GM23248 (cell line): ENCODE results near the gene FILIP1L.

Experiments
- EZH2 ChIP-seq: fragments of 200-600 bp; sonication (generic); IDR thresholded peaks from 2 replicates; pipeline ENCODE4 v1.6.1; 2018; ENCODE audit warnings: antibody characterized with exemption, mild to moderate bottlenecking; ENCODE audit not compliant: insufficient read depth, poor library complexity, severe bottlenecking
- EZH2phosphoT487 ChIP-seq: fragments of 200-600 bp; sonication (generic); IDR thresholded peaks from 2 replicates; pipeline ENCODE4 v1.6.1; 2018; ENCODE audit warnings: antibody characterized with exemption, moderate library complexity, mild to moderate bottlenecking, low read depth; ENCODE audit not compliant: insufficient read depth

DNA sequence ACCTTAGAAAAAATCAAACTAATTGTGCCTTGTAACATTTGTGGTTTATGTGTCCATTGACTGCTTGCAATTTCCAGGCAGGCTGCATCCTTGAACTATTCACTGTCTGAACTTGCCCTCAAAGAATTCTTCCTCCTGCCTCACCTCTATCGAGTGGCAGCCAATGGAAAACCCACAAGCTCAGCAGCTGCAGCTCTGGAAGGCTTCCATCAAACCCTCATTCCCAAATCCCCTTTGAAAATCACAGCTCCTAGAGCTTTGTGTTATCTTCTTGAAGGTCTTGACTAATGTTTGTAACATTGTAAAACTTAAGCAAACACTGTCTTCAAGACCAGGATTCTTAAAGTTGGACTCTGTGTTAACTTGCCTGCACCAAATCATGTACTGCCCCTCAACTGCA lies 81.1 kb downstream of the FILIP1L start:
- TF ChIP-seq EZH2 (no peak), EZH2phosphoT487 (no peak)
